Activated T-cell treated with anti-CD3 and anti-CD28 coated beads, Interleukin-2, amount 50 U/mL, for 1 hour (primary cell): ENCODE measurements around the gene WDHD1.
A peak's percentile ranks its signal among the peaks of the same experiment; 100 is the strongest.
"Not testable (repeated sequence)": the region's sequence is repeated elsewhere in the genome, so short reads cannot be mapped to it uniquely, and the experiment has no call there.

ENCODE experiments used
- DNase-seq: peaks from one replicate; pipeline ENCODE4 v3.0.0-alpha.2; 2020

Gene WDHD1, protein sequence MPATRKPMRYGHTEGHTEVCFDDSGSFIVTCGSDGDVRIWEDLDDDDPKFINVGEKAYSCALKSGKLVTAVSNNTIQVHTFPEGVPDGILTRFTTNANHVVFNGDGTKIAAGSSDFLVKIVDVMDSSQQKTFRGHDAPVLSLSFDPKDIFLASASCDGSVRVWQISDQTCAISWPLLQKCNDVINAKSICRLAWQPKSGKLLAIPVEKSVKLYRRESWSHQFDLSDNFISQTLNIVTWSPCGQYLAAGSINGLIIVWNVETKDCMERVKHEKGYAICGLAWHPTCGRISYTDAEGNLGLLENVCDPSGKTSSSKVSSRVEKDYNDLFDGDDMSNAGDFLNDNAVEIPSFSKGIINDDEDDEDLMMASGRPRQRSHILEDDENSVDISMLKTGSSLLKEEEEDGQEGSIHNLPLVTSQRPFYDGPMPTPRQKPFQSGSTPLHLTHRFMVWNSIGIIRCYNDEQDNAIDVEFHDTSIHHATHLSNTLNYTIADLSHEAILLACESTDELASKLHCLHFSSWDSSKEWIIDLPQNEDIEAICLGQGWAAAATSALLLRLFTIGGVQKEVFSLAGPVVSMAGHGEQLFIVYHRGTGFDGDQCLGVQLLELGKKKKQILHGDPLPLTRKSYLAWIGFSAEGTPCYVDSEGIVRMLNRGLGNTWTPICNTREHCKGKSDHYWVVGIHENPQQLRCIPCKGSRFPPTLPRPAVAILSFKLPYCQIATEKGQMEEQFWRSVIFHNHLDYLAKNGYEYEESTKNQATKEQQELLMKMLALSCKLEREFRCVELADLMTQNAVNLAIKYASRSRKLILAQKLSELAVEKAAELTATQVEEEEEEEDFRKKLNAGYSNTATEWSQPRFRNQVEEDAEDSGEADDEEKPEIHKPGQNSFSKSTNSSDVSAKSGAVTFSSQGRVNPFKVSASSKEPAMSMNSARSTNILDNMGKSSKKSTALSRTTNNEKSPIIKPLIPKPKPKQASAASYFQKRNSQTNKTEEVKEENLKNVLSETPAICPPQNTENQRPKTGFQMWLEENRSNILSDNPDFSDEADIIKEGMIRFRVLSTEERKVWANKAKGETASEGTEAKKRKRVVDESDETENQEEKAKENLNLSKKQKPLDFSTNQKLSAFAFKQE

DNA sequence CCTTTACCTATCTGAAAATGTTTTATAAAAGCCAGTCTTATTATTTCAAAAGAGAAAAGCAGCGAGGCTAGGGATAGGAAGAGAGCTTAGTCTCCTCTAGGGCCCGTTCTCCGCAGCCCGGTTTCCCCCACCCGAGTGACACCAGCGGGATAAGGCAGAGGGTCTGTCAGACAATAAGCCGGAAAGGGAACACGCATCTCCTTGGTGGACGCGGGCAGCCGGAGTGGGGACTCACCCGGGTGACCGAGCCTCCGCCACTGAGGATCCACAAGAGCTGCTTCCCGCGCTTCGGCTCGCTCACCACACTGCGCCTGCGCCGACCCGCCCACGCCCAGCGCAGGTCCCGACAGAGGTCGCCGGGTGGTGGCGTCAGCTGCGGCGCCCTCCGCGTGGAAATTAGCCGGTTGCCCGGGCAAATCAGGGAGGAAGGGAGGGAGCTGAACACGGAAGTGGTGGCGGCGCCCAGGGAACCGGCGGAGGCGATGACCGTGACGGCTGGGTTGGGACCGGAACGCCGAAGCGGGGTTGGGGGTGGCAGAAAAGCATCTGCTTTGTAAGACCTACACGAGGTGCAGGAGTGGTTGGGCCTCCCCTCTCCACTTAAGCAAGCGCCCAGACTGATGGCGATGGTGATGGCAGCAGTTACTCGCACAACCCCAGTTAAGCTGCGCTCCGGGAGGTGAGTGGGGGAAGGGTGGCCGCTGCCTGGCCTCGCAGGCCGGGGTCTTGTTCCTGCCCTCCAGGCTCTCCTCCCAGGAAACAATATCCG lies at the start of gene WDHD1, which contains the start of gene SOCS4:
TSS of gene WDHD1 (minus strand) at position 307 of the 769 bp plus-strand sequence. CDS start 312 bp downstream, outside the sequence.
TSS of gene SOCS4 (plus strand) at position 444 of the 769 bp plus-strand sequence. CDS start 15,806 bp downstream, outside the sequence.
- DNase-seq: peak; percentile 96

GRCh38 chr14:55075628-55076175 lies 48.8 kb upstream of the WDHD1 start:
- no peak for DNase-seq

DNA sequence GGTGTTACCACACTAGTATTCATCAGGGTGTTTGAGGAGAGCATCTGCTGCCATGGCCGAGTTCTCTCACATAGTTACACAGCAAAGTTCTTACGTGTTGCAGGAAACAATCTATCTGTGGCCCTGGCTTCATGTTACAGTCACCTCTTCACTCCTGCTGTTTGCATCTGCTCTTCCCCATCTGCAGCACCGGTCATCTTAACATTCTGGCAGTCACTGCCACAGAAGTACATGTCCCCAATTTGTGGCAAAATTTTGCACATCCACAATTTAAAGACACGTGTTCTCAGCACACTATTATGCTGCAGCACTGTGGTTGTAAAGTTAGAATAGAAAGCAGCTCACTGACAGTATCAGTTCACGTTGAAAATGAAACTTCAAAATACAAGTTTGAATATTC lies 47.8 kb upstream of the WDHD1 start:
- DNase-seq: no peak

GRCh38 chr14:55073856-55074255 lies 47.0 kb upstream of the WDHD1 start:
- no peak for DNase-seq

GRCh38 chr14:55071870-55072640 lies 45.2 kb upstream of the WDHD1 start:
- DNase-seq: peak; percentile 32

GRCh38 chr14:55070981-55071411 lies 44.1 kb upstream of the WDHD1 start:
- DNase-seq: no peak

- DNase-seq: no peak
Observed at GRCh38 chr14:55066223-55066622, 39.3 kb upstream of the WDHD1 start.

- DNase-seq: no peak
Observed at GRCh38 chr14:55065411-55065810, 38.5 kb upstream of the WDHD1 start.

DNA sequence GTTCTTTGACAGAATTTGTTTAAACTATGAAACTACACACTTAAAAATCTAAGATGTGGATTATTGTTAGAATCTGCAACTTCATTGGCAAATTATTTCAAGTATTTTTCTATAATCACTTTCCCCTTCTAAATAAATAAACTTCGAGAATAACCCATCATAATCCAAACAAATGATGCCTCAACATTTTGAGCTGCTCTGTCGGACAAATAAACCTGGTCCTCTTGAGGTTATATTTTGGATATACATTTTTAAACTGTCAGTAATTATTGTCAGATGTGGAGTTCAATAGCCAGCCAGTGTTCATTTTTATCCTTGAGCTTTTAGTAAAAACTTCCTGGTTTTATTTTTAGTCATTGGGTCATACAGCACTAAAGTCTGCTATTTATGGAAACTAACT lies 38.0 kb upstream of the WDHD1 start:
- DNase-seq: not testable (repeated sequence)

- no peak for DNase-seq
Observed at GRCh38 chr14:55062517-55063351, 35.8 kb upstream of the WDHD1 start.

DNA sequence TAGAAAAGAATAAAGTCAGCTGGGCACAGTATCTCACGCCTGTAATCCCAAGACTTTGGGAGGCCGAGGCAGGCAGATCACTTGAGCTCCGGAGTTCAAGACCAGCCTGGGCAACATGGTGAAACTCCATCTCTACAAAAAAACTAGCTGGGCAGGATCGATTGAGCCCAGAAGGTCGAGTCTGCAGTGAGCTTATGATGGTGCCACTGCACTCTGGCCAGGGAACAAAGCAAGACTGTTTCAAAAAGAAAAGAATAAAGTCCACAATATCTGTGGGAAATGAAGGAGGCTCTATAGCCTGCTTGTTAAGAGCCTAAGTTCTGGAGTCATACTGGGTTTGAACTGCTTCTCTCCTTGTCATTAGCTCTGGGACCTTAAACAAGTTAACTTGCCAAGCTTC lies 32.4 kb upstream of the WDHD1 start:
- DNase-seq: no peak

GRCh38 chr14:55057919-55058318 lies 31.0 kb upstream of the WDHD1 start:
- DNase-seq: no peak

GRCh38 chr14:55054098-55054497 lies 27.2 kb upstream of the WDHD1 start:
- DNase-seq: no peak

- DNase-seq: no peak
Observed at GRCh38 chr14:55053500-55053899, 26.6 kb upstream of the WDHD1 start.

DNA sequence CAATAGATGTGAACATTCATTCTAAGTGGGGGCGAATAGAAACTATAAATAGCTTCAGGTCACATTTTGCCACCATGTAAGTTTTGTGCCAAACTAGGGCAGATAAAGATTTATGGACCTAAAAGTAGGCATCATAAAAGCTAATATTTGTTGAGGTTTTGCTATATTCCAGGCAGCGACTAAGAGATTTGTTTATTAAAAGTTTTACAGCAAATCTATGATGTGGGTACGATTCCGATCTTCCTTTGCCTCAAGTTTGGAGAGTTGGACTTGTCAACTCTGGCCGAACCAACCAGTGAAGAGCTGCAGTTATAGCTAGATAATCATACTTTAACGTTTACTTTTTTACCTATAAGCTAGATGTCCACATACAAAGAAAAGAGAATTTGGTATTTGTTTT lies 26.1 kb upstream of the WDHD1 start:
- DNase-seq: no peak

GRCh38 chr14:55052269-55052930 lies 25.5 kb upstream of the WDHD1 start:
- DNase-seq: no peak

DNA sequence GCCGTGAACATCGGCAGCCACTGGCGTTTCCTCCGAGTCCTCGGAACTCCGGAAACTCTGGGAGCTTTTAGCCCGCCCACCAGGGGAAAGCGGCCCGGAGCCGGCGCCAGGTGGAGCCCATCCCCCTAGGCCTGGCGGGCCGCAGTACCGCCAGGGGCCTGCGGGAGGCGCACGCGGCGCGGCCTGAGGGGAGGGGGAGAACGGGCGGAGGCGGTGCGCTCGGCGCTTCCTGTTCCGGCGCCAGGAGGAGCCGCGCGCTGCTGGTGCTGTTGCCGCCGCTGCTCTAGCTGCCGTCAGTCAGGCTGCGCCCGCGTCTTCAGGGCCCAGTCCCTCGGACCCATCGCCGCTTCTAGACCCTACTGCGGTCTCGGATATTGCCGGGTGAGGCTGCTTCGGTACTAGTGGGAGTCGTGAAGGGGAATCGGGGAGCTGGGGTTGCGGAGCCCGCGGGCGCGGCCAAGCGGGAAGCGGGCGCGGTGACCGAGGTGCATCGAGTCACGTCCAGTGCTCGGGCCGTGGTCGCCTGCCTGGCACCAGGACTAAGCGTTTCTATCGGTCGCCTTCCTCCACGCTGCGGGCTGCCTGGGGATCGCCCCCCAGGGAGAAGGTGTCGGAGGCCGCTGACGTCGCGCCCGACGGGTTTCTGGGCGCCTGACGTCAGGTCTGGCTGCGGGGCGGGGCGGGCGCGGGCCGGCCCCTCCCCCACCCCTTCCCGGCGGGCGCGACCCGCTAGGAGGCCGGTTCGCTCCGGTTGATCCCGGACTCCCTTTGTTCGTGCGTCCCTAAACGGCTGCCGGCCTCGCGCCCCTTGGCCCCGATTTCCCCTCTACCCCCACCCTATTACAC lies 24.7 kb upstream of the WDHD1 start, which contains the start of gene MAPK1IP1L:
TSS of gene MAPK1IP1L (plus strand) at position 225 of the 846 bp plus-strand sequence. CDS start 10,037 bp downstream, outside the sequence.
- DNase-seq: peak; percentile 97

DNA sequence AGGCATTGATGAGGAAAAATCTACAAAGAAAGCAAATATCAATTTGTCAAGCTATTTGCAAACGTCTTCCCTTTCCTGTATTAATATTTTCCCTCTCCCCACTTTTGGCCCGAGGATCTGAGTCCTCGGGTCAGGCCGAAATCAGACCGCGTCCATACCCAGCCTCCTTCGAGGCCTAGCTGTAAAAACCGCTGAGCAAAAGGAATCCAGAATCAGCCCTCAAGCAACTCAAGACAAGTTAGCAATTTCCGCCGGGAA lies 24.2 kb upstream of the WDHD1 start:
- DNase-seq: no peak

DNA sequence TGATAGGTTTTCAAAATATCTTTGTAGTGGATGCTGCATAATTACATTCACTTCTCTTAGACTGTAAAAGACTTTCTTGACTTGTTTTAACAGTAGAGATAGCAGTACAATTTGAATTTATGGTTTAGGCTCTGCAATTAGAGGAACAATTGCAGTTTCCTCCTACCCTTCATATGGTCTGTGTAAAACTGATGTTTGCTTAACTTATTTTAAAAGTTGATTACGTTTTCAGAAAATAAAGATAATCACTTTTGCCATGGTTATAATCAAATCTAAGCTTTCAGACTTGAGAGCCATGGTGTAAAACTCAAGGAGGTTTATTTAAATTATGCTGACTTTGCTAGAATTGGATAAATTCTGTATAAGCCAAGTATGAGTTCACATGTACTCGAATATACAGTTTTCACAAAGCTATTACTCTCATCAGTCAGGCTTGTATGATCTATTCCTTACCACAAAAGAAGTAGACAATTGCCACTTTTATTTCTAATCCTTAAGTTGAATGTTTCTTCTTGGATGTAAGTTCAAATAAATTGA lies 22.1 kb upstream of the WDHD1 start:
- DNase-seq: no peak
